Measurements from ENCODE around the gene FXYD4. TPM values are rescaled to one million over a fixed set of nuclear protein-coding genes. Genes with fewer than 3 reads are reported as not detected.

FXYD4 gene
- total RNA-seq, 1 experiment from 2014 or later, result not detected

- in situ Hi-C loops (cut with HindIII; ENCODE audit: low pct_unique_long_range_greater_than_20kb, low sequenced_read_pairs), result no loop called here
- no peak for DNase-seq (ENCODE audit: low read depth, low spot score)
Measured at GRCh38 chr10:43402880-43403452, 31.5 kb downstream of the FXYD4 start.

- in situ Hi-C loops (cut with HindIII; ENCODE audit: low pct_unique_long_range_greater_than_20kb, low sequenced_read_pairs), result no loop called here
- DNase-seq (ENCODE audit: low read depth, low spot score), result no peak
Measured at GRCh38 chr10:43403911-43404703, 32.7 kb downstream of the FXYD4 start.

GRCh38 chr10:43404704-43405084 lies 33.3 kb downstream of the FXYD4 start:
- in situ Hi-C loops (cut with HindIII; ENCODE audit: low pct_unique_long_range_greater_than_20kb, low sequenced_read_pairs), result no loop called here
- DNase-seq (ENCODE audit: low read depth, low spot score), result no peak

- DNase-seq (ENCODE audit: low read depth, low spot score), result peak; percentile 32
- in situ Hi-C loops (cut with HindIII; ENCODE audit: low pct_unique_long_range_greater_than_20kb, low sequenced_read_pairs), result no loop called here
Measured at GRCh38 chr10:43407148-43407575, 35.7 kb downstream of the FXYD4 start.

- in situ Hi-C loops (cut with HindIII; ENCODE audit: low pct_unique_long_range_greater_than_20kb, low sequenced_read_pairs), result no loop called here
- peak; percentile 85 for DNase-seq (ENCODE audit: low read depth, low spot score)
Measured at GRCh38 chr10:43407576-43408330, 36.3 kb downstream of the FXYD4 start.

- no peak for DNase-seq (ENCODE audit: low read depth, low spot score)
- in situ Hi-C loops (cut with HindIII; ENCODE audit: low pct_unique_long_range_greater_than_20kb, low sequenced_read_pairs), result no loop called here
Measured at GRCh38 chr10:43408331-43408709, 36.9 kb downstream of the FXYD4 start.

- peak; percentile 91 for DNase-seq (ENCODE audit: low read depth, low spot score)
- in situ Hi-C loops (cut with HindIII; ENCODE audit: low pct_unique_long_range_greater_than_20kb, low sequenced_read_pairs), result no loop called here
Measured at GRCh38 chr10:43408710-43409384, 37.4 kb downstream of the FXYD4 start, which contains the start of gene HNRNPF. TSS of gene HNRNPF (minus strand) at chr10:43409186. CDS start at chr10:43387884, 21,302 bp downstream.

- in situ Hi-C loops (cut with HindIII; ENCODE audit: low pct_unique_long_range_greater_than_20kb, low sequenced_read_pairs), result no loop called here
- DNase-seq (ENCODE audit: low read depth, low spot score), result peak; percentile 22
Measured at GRCh38 chr10:43409385-43410109, 38.1 kb downstream of the FXYD4 start.

GRCh38 chr10:43410345-43410744 lies 38.9 kb downstream of the FXYD4 start:
- no peak for DNase-seq (ENCODE audit: low read depth, low spot score)
- in situ Hi-C loops (cut with HindIII; ENCODE audit: low pct_unique_long_range_greater_than_20kb, low sequenced_read_pairs), result no loop called here

GRCh38 chr10:43411536-43411935 lies 40.1 kb downstream of the FXYD4 start:
- in situ Hi-C loops (cut with HindIII; ENCODE audit: low pct_unique_long_range_greater_than_20kb, low sequenced_read_pairs), result no loop called here
- DNase-seq (ENCODE audit: low read depth, low spot score), result no peak

- DNase-seq (ENCODE audit: low read depth, low spot score), result no peak
- in situ Hi-C loops (cut with HindIII; ENCODE audit: low pct_unique_long_range_greater_than_20kb, low sequenced_read_pairs), result no loop called here
Measured at GRCh38 chr10:43415544-43415943, 44.1 kb downstream of the FXYD4 start.

- DNase-seq (ENCODE audit: low read depth, low spot score), result no peak
- in situ Hi-C loops (cut with HindIII; ENCODE audit: low pct_unique_long_range_greater_than_20kb, low sequenced_read_pairs), result no loop called here
Measured at GRCh38 chr10:43417950-43418768, 46.7 kb downstream of the FXYD4 start.

GRCh38 chr10:43419997-43420368 lies 48.5 kb downstream of the FXYD4 start:
- in situ Hi-C loops (cut with HindIII; ENCODE audit: low pct_unique_long_range_greater_than_20kb, low sequenced_read_pairs), result no loop called here
- DNase-seq (ENCODE audit: low read depth, low spot score), result no peak

GRCh38 chr10:43420369-43421200 lies 49.1 kb downstream of the FXYD4 start:
- in situ Hi-C loops (cut with HindIII; ENCODE audit: low pct_unique_long_range_greater_than_20kb, low sequenced_read_pairs), result no loop called here

GRCh38 chr10:43421201-43421507 lies 49.7 kb downstream of the FXYD4 start:
- in situ Hi-C loops (cut with HindIII; ENCODE audit: low pct_unique_long_range_greater_than_20kb, low sequenced_read_pairs), result no loop called here

More at GRCh38 chr10:43420369-43421200, 49.1 kb downstream of the FXYD4 start:
- peak; percentile 32 for DNase-seq (ENCODE audit: low read depth, low spot score)

GRCh38 chr10:43421519-43421918 lies 50.1 kb downstream of the FXYD4 start:
- no peak for DNase-seq (ENCODE audit: low read depth, low spot score)
- in situ Hi-C loops (cut with HindIII; ENCODE audit: low pct_unique_long_range_greater_than_20kb, low sequenced_read_pairs), result no loop called here

More at GRCh38 chr10:43421201-43421507, 49.7 kb downstream of the FXYD4 start:
- no peak for DNase-seq (ENCODE audit: low read depth, low spot score)
